Stomach (tissue), 9 donors: ENCODE measurements around the gene CLGN. TPM values are rescaled to one million over a fixed set of nuclear protein-coding genes. Genes with fewer than 3 reads are reported as not detected.
"Not testable (repeated sequence)": the region's sequence is repeated elsewhere in the genome, so short reads cannot be mapped to it uniquely, and the experiment has no call there.

ENCODE experiments used
- DNase-seq, 2 donors: peaks; one replicate each; pipeline versions ENCODE4 v3.0.0 to v3.0.0-alpha.2; 2013 to 2019
- H3K27ac ChIP-seq, 5 donors: fragments of 200-600 bp in 4 of 5; sonication (generic) in 4 of 5; one replicate each; pipeline ENCODE4 v1.5.1; 2013 to 2019; ENCODE audit warnings: mild to moderate bottlenecking in 1 of 5, moderate library complexity in 1 of 5
- H3K27me3 ChIP-seq, 3 donors: fragments of 200-600 bp; sonication (generic); one replicate each; pipeline ENCODE4 v1.5.1; 2017 to 2019; ENCODE audit warnings: mixed run types in 1 of 3
- H3K36me3 ChIP-seq, 4 donors: fragments of 200-600 bp; sonication (generic); 1 replicate in 3 of 4; 2 replicates in 1 of 4; pipeline ENCODE4 v1.5.1; 2016 to 2019
- H3K4me1 ChIP-seq, 4 donors: fragments of 200-600 bp; sonication (generic); one replicate each; pipeline ENCODE4 v1.5.1; 2016 to 2019
- H3K4me3 ChIP-seq, 4 donors: fragments of 200-600 bp; sonication (generic) in 3 of 4; one replicate each; pipeline ENCODE4 v1.5.1; 2016 to 2019; ENCODE audit warnings: mild to moderate bottlenecking in 1 of 4
- H3K9me3 ChIP-seq, 4 donors: fragments of 200-600 bp; sonication (generic); one replicate each; pipeline ENCODE4 v1.5.1; 2016 to 2019
- EP300 ChIP-seq: sonication (generic); formaldehyde crosslinking; IDR thresholded peaks from one replicate; pipeline ENCODE4 v1.6.1; 2017; ENCODE audit warnings: antibody characterized with exemption
- POLR2A ChIP-seq, 4 donors: fragments of 450-650 bp; IDR thresholded peaks; one replicate each; pipeline ENCODE4 v1.6.1; 2016; ENCODE audit warnings: antibody characterized with exemption in 4 of 4, control low read depth in 2 of 4, mild to moderate bottlenecking in 1 of 4, moderate library complexity in 1 of 4
- POLR2AphosphoS5 ChIP-seq, 3 donors: sonication (generic); formaldehyde crosslinking; IDR thresholded peaks; one replicate each; pipeline ENCODE4 v1.6.1; 2016; ENCODE audit warnings: antibody characterized with exemption in 3 of 3
- WGBS, 5 donors: extraction: QIAGEN DNeasy Blood & Tissue Kit in 3 of 5; methylation state at CpG; one replicate each; pipeline versions ENCODE4 v1.1.5 to v1.1.7; 2013 to 2018; 5-methylcytosine and 5-hydroxymethylcytosine counted together
- intact Hi-C: fragments of 100-400 bp; cut with DNase I; formaldehyde crosslinking; loops from one replicate; pipeline ENCODE4 v1.15.1; 2023; ENCODE audit warnings: low total_unique reads
- polyA plus RNA-seq, 3 donors: library from polyadenylated mRNA; stranded (reverse); fragments of 200-250 nt; gene quantifications; one replicate each; pipeline ENCODE4 v1.2.3, GENCODE V29; 2013
- total RNA-seq, 5 donors: library from RNA; depleted of rRNA; stranded (reverse); fragments of >200 nt; gene quantifications; one replicate each; pipeline versions ENCODE4 v1.1.0 to v1.2.3, GENCODE V29; 2014 to 2016
- TF ChIP-seq, protein P1 (sequence below), 7 experiments: fragments of 450-650 bp in 4 of 7; fragments of 200-600 bp in 3 of 7; sonication (generic) in 3 of 7; IDR thresholded peaks; one replicate each; pipeline ENCODE4 v1.5.1; 2016 to 2019; ENCODE audit warnings: antibody characterized with exemption in 7 of 7, control low read depth in 2 of 7, mild to moderate bottlenecking in 1 of 7
- donor health status: healthy with polysubstance abuse.
- donor health status: Bipolar disorder and iron deficiency.
- donor health status: healthy.

Gene CLGN
- total and polyA plus RNA-seq, 8 donors: 0.31 to 7.6 (median 1.5) TPM; not detected in 2

DNA sequence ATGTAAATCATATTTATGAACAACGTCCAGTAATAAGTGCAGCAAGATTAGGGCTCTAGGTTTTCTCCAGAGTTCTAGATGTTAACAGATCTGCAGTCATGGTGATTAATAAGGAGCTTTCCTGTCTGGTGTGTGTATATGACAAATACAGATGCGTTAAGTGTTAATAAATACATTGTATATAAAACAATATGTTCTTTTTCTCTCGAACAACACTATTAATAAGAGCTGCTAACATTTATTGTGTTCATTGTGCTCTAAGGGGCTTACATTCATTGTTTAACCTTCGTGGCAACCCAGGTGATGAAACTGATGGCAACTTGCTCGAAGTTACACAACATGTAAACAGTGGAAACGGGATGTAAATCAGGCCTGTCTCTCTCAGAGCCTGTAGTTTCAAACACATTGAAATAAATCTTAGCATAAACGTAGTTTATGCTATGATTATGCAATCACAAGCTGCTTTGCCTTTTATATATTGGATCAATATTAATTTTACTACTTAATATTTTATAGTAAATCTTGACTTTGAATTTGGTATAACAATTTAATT, 547 bp upstream of the CLGN start:
- TF ChIP-seq EP300 (no peak), POLR2A (IDR thresholded peaks at IDR 0.05) (no peak)
- Histone ChIP-seq H3K27ac (peak overlapping the region in 1 of 5 donors; percentile 52), H3K36me3 (no peaks in the 10 kb centered on the region), H3K9me3 (no peaks in the 10 kb centered on the region), H3K4me1 (peaks cover 7 to 21% (median 17%) of the 10 kb centered on the region in 4 donors), H3K27me3 (peaks cover 0 to 15% (median 14%) of the 10 kb centered on the region in 3 donors), H3K4me3 (peak overlapping the region; percentile 62 to 93 (median 76))
- 29 to 44% (median 44%) methylated on average over 7 of the region's 7 CpGs for WGBS, 5 donors
- intact Hi-C loops: no loop called here
- peak in 1 of 2 donors; percentile 14 for DNase-seq

DNA sequence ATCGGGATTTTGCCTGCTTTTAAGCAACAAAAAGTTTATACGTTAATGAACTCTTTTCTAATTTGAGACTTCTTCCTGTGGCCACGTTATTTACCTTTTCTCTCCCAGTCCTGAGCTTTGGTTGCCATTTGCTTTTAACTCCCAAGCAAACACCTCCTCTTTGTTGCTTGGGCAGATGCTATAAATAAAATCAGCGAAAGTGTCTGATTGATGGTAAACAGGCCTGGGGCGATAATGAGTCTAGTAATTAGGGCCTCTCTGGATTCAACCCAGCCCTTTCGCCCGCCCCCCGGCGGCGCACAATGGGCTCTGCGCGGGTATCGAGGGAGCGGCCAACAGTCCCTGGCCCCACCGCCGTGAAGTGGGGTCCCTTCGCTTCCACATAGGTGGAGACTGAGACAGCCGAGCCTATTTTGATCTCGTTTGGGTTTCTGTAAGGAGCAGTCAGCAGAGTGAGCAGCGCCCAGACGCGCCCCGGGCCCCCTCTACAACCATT, 790 bp downstream of the CLGN start:
- intact Hi-C loops: no loop called here
- H3K9me3 ChIP-seq: no peaks in the 10 kb centered on the region
- WGBS, 5 donors: 7 to 23% (median 9%) methylated on average over 14 to 23 of the region's 23 CpGs
- peak overlapping the region in 3 of 5 donors; percentile 14 to 52 (median 50) for H3K27ac ChIP-seq
- no peaks in the 10 kb centered on the region for H3K36me3 ChIP-seq
- H3K4me3 ChIP-seq: peak overlapping the region; percentile 62 to 93 (median 76)
- peaks cover 7 to 21% (median 17%) of the 10 kb centered on the region in 4 donors for H3K4me1 ChIP-seq
- no peak for DNase-seq
- TF ChIP-seq POLR2A (IDR thresholded peaks at IDR 0.05) (no peak), POLR2AphosphoS5 (IDR thresholded peaks at IDR 0.05) (no peak), EP300 (no peak)
- TF ChIP-seq, protein P1, sequence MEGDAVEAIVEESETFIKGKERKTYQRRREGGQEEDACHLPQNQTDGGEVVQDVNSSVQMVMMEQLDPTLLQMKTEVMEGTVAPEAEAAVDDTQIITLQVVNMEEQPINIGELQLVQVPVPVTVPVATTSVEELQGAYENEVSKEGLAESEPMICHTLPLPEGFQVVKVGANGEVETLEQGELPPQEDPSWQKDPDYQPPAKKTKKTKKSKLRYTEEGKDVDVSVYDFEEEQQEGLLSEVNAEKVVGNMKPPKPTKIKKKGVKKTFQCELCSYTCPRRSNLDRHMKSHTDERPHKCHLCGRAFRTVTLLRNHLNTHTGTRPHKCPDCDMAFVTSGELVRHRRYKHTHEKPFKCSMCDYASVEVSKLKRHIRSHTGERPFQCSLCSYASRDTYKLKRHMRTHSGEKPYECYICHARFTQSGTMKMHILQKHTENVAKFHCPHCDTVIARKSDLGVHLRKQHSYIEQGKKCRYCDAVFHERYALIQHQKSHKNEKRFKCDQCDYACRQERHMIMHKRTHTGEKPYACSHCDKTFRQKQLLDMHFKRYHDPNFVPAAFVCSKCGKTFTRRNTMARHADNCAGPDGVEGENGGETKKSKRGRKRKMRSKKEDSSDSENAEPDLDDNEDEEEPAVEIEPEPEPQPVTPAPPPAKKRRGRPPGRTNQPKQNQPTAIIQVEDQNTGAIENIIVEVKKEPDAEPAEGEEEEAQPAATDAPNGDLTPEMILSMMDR (IDR thresholded peaks at IDR 0.05): no peak
- H3K27me3 ChIP-seq: peaks cover 0 to 15% (median 14%) of the 10 kb centered on the region in 3 donors

DNA sequence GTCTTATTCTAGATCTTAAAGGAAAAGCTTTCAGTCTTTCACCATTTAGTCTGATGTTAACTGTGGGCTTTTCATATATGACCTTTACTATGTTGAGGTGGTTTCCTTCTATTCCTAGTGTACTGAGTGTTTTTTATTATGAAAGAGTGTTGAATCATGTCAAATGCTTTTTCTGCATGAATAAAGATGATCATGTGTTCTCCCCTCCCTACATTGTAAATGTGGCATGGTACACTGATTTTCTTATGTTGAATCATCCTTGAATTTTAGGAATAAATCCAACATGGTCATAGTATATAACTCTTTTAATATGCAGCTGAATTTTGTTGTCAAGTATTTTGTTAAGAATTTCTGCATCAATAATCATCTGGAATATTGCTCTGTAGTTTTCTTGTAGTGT, 4.3 kb downstream of the CLGN start:
- Histone ChIP-seq H3K36me3 (no peaks in the 10 kb centered on the region), H3K4me1 (peaks cover 7 to 17% (median 17%) of the 10 kb centered on the region in 4 donors), H3K4me3 (no peak overlapping the region), H3K27me3 (peaks cover 0 to 15% (median 14%) of the 10 kb centered on the region in 3 donors), H3K9me3 (no peaks in the 10 kb centered on the region), H3K27ac (no peak overlapping the region)
- TF ChIP-seq, protein P1 (IDR thresholded peaks at IDR 0.05): no peak
- no peak for TF ChIP-seq EP300
- TF ChIP-seq POLR2AphosphoS5 (IDR thresholded peaks at IDR 0.05): no peak
- TF ChIP-seq POLR2A (IDR thresholded peaks at IDR 0.05): no peak
- intact Hi-C loops: no loop called here
- no peak for DNase-seq

DNA sequence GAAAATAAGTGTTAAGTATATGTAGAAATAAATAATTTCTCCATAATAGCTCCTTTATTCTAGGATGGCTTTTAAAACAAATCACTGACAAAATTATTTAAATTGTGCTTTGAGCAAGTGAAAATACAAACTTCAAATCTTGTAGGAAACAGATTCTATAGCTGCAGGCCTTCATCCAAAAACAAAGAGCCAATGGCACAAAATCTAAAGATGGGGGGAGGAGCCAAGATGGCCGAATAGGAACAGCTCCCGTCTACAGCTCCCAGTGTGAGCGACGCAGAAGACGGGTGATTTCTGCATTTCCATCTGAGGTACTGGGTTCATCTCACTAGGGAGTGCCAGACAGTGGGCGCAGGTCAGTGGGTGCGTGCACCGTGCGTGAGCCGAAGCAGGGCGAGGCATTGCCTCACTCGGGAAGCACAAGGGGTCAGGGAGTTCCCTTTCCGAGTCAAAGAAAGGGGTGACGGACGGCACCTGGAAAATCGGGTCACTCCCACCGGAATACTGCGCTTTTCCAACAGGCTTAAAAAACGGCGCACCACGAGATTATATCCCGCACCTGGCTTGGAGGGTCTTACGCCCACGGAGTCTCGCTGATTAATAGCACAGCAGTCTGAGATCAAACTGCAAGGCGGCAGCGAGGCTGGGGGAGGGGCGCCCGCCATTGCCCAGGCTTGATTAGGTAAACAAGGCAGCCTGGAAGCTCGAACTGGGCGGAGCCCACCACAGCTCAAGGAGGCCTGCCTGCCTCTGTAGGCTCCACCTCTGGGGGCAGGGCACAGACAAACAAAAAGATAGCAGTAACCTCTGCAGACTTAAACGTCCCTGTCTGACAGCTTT, 14.1 kb downstream of the CLGN start:
- H3K4me1 ChIP-seq, H3K9me3 ChIP-seq: not testable (repeated sequence)
- WGBS, 5 donors: 81 to 92% (median 87%) methylated on average over 24 to 31 of the region's 32 CpGs

DNA sequence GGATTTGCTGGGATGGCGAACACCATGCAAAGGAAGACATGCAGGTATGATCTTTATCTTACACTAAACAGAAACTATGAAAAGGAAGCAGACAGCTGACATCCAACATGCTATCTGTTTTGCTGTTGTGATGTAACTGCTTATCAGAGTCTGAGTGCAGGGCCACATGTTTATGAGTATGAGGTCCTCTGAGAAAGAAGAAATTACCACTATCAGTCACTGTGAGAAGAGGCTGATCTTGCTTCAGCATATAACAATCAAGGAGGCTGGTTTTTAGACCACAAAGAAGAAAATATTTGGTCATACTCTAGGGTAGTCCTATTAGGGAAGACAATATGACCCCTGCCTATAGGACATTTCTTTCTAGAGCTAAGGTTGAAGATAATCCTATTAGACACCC, 18.5 kb downstream of the CLGN start:
- Histone ChIP-seq H3K27me3 (no peaks in the 10 kb centered on the region), H3K27ac (no peak overlapping the region), H3K4me3 (no peak overlapping the region), H3K4me1 (no peaks in the 10 kb centered on the region), H3K36me3 (no peaks in the 10 kb centered on the region), H3K9me3 (no peaks in the 10 kb centered on the region)
- TF ChIP-seq EP300: no peak
- TF ChIP-seq, protein P1 (IDR thresholded peaks at IDR 0.05): no peak
- TF ChIP-seq POLR2A (IDR thresholded peaks at IDR 0.05): no peak
- no peak for TF ChIP-seq POLR2AphosphoS5 (IDR thresholded peaks at IDR 0.05)
- DNase-seq: no peak
- intact Hi-C loops: no loop called here
- 88 to 95% (median 93%) methylated on average over 1 of the region's 1 CpG for WGBS, 5 donors

More for the DNA sequence above, 14.1 kb downstream of the CLGN start:
- H3K36me3 ChIP-seq, H3K4me3 ChIP-seq, intact Hi-C loops, H3K27me3 ChIP-seq, H3K27ac ChIP-seq, DNase-seq: not testable (repeated sequence)
